IMR-90 (cell line): Measurements from ENCODE around the gene KCNH5. TPM values are rescaled to one million over a fixed set of nuclear protein-coding genes. Genes with fewer than 3 reads are reported as not detected.

Experiments used
- ATAC-seq: fragments of 200-7000 bp; cut with Tn5 transposase; 2 replicates; pipeline ENCODE4 v1.9.1; 2020; ENCODE audit warnings: low read depth, mild to moderate bottlenecking, moderate library complexity
- BruUV-seq: library from RNA; stranded (reverse); fragments of 400-500 nt; replicated peaks from 2 replicates; lab custom pipeline; 2021; lab: Mats Ljungman, UMichigan
- CTCF ChIA-PET: fragments of 300-600 bp; formaldehyde crosslinking; extraction: SDS; loops from one replicate; lab custom pipeline; 2021; ENCODE audit warnings: antibody characterized with exemption; lab: Yijun Ruan, JAX
- POLR2A ChIA-PET: fragments of 300-600 bp; sonication (Branson Sonifier 250); formaldehyde crosslinking; loops from one replicate; lab custom pipeline; 2022; ENCODE audit warnings: antibody characterized with exemption; ENCODE audit not compliant: unreplicated experiment; lab: Charles Lee
- DNase-seq: peaks from one replicate; pipeline ENCODE4 v3.0.0; 2013
- H2AFZ ChIP-seq: replicated peaks from 2 replicates; pipeline ENCODE3; 2013; ENCODE audit warnings: low read length, mild to moderate bottlenecking; ENCODE audit not compliant: poor library complexity
- H2AK5ac ChIP-seq: 2 replicates; pipeline ENCODE4 v1.6.1; 2013; ENCODE audit warnings: low read depth, low read length, inconsistent platforms
- H2AK9ac ChIP-seq: replicated peaks from 2 replicates; pipeline ENCODE3; 2013; ENCODE audit warnings: mild to moderate bottlenecking, low read depth, low read length, moderate library complexity; ENCODE audit not compliant: poor library complexity
- H2BK120ac ChIP-seq: 2 replicates; pipeline ENCODE4 v1.6.1; 2013; ENCODE audit warnings: low read depth, low read length, inconsistent platforms
- H2BK15ac ChIP-seq: 3 replicates; pipeline ENCODE4 v1.6.1; 2013; ENCODE audit warnings: low read depth, low read length, inconsistent platforms
- H2BK20ac ChIP-seq: 2 replicates; pipeline ENCODE4 v1.6.1; 2013; ENCODE audit warnings: low read depth, mild to moderate bottlenecking, inconsistent platforms, low read length, moderate library complexity
- H2BK5ac ChIP-seq: 2 replicates; pipeline ENCODE4 v1.6.1; 2013; ENCODE audit warnings: mild to moderate bottlenecking, low read depth, low read length, inconsistent platforms; ENCODE audit not compliant: poor library complexity, severe bottlenecking
- H3K14ac ChIP-seq: replicated peaks from 2 replicates; pipeline ENCODE4 v1.6.1; 2013; ENCODE audit warnings: low read depth, low read length, inconsistent platforms
- H3K18ac ChIP-seq: 2 replicates; pipeline ENCODE4 v1.6.1; 2013; ENCODE audit warnings: low read depth, low read length, control low read depth
- H3K23ac ChIP-seq: 2 replicates; pipeline ENCODE4 v1.6.1; 2013; ENCODE audit warnings: low read depth, low read length, inconsistent platforms
- H3K27ac ChIP-seq: 2 replicates; pipeline ENCODE4 v1.5.1; 2013; ENCODE audit warnings: mild to moderate bottlenecking, control low read depth, low read length; ENCODE audit not compliant: insufficient read depth
- H3K27me3 ChIP-seq: 2 replicates; pipeline ENCODE4 v1.6.1; 2013; ENCODE audit warnings: low read length; ENCODE audit not compliant: control insufficient read depth, insufficient read depth
- H3K36me3 ChIP-seq: 2 replicates; pipeline ENCODE4 v1.6.1; 2013; ENCODE audit warnings: low read length, mixed read lengths; ENCODE audit not compliant: control insufficient read depth, insufficient read depth
- H3K4ac ChIP-seq: 2 replicates; pipeline ENCODE4 v1.6.1; 2013; ENCODE audit warnings: low read depth, low read length, inconsistent platforms
- H3K4me1 ChIP-seq: 2 replicates; pipeline ENCODE4 v1.6.1; 2013; ENCODE audit warnings: low read length, mixed read lengths; ENCODE audit not compliant: control insufficient read depth, insufficient read depth
- H3K4me2 ChIP-seq: 2 replicates; pipeline ENCODE4 v1.6.1; 2013; ENCODE audit warnings: low read depth, mild to moderate bottlenecking, control low read depth, low read length, moderate library complexity
- H3K4me3 ChIP-seq: 2 replicates; pipeline ENCODE4 v1.5.1; 2013; ENCODE audit warnings: low read depth, mild to moderate bottlenecking, control low read depth, low read length, moderate library complexity; ENCODE audit not compliant: insufficient read depth
- H3K56ac ChIP-seq: 2 replicates; pipeline ENCODE4 v1.6.1; 2013; ENCODE audit warnings: low read length, inconsistent platforms; ENCODE audit not compliant: insufficient read depth; ENCODE audit errors: extremely low read depth
- H3K79me1 ChIP-seq, 2 experiments: 2 replicates each; pipeline ENCODE4 v1.6.1; 2013; ENCODE audit warnings: low read length in 2 of 2, inconsistent platforms in 1 of 2, low read depth in 1 of 2
- H3K9ac ChIP-seq: 2 replicates; pipeline ENCODE4 v1.6.1; 2013; ENCODE audit warnings: low read depth, low read length, control low read depth
- H3K9me1 ChIP-seq: 2 replicates; pipeline ENCODE4 v1.6.1; 2013; ENCODE audit warnings: low read length, inconsistent platforms; ENCODE audit not compliant: insufficient read depth
- H3K9me3 ChIP-seq: 2 replicates; pipeline ENCODE4 v1.6.1; 2013; ENCODE audit warnings: low read length; ENCODE audit not compliant: control insufficient read depth, insufficient read depth
- H4K20me1 ChIP-seq: 2 replicates; pipeline ENCODE4 v1.6.1; 2013; ENCODE audit warnings: low read length, inconsistent platforms; ENCODE audit not compliant: insufficient read depth
- H4K5ac ChIP-seq: 2 replicates; pipeline ENCODE4 v1.6.1; 2013; ENCODE audit warnings: mild to moderate bottlenecking, low read depth, low read length, control low read depth
- H4K8ac ChIP-seq, 2 experiments: 2 replicates each; pipeline ENCODE4 v1.6.1; 2013; ENCODE audit warnings: low read depth in 2 of 2, low read length in 2 of 2, control low read depth in 1 of 2, inconsistent platforms in 1 of 2
- H4K91ac ChIP-seq: 2 replicates; pipeline ENCODE4 v1.6.1; 2013; ENCODE audit warnings: low read depth, low read length, inconsistent platforms; ENCODE audit not compliant: insufficient read depth
- CEBPB ChIP-seq: IDR thresholded peaks from 2 replicates; pipeline ENCODE4 v1.6.1; 2012; ENCODE audit warnings: low read depth, low read length, improper control_type of control experiment
- MAZ ChIP-seq: IDR thresholded peaks from 2 replicates; pipeline ENCODE4 v1.6.1; 2012; ENCODE audit warnings: low read depth, mild to moderate bottlenecking, low read length, improper control_type of control experiment, moderate library complexity, borderline replicate concordance
- MXI1 ChIP-seq: IDR thresholded peaks from 2 replicates; pipeline ENCODE4 v1.6.1; 2012; ENCODE audit warnings: low read depth, mild to moderate bottlenecking, low read length, moderate library complexity, borderline replicate concordance
- RAD21 ChIP-seq: IDR thresholded peaks from 2 replicates; pipeline ENCODE4 v1.6.1; 2012; ENCODE audit warnings: low read length, improper control_type of control experiment
- RFX5 ChIP-seq: IDR thresholded peaks from 2 replicates; pipeline ENCODE4 v1.8.0; 2012; ENCODE audit warnings: low read depth, mild to moderate bottlenecking, low read length, moderate library complexity
- SMC3 ChIP-seq: fragments of 150-350 bp; IDR thresholded peaks from 2 replicates; pipeline ENCODE4 v1.6.1; 2016; ENCODE audit warnings: low read depth, mild to moderate bottlenecking, antibody characterized with exemption, low read length, moderate library complexity
- dilution Hi-C: fragments of 300-500 bp; cut with HindIII; formaldehyde crosslinking; loops from one replicate; pipeline ENCODE4 v1.14.3; 2018; ENCODE audit warnings: low sequenced_read_pairs; ENCODE audit not compliant: unreplicated experiment
- in situ Hi-C: fragments of 300-500 bp; cut with MboI; formaldehyde crosslinking; loops from 3 replicates; pipeline ENCODE4 v1.14.3; 2019; ENCODE audit warnings: low sequenced_read_pairs, inconsistent platforms, mixed read lengths
- intact Hi-C: fragments of 100-400 bp; cut with micrococcal nuclease; formaldehyde crosslinking; loops from 2 replicates; pipeline ENCODE4 v1.10.0; 2022
- polyA plus RNA-seq, 3 experiments: library from polyadenylated mRNA; depleted of rRNA; stranded (reverse); fragments of >200 nt; gene quantifications; 2 replicates each; pipeline ENCODE4 v1.2.3, GENCODE V29; 2012; ENCODE audit warnings: low replicate concordance in 1 of 3
- total RNA-seq: library from RNA; depleted of rRNA; stranded (reverse); fragments of >200 nt; gene quantifications from 2 replicates; pipeline ENCODE4 v1.2.3, GENCODE V29; 2012
- TF ChIP-seq, protein P1 (sequence below): fragments of 150-350 bp; IDR thresholded peaks from 2 replicates; pipeline ENCODE4 v1.6.1; 2017; ENCODE audit warnings: mild to moderate bottlenecking, antibody characterized with exemption, low read length, low read depth

Gene KCNH5
- total and polyA plus RNA-seq, 2 of the 4 experiments (the other 2 are of a cell fraction), result under 0.01 to 0.03 TPM

DNA sequence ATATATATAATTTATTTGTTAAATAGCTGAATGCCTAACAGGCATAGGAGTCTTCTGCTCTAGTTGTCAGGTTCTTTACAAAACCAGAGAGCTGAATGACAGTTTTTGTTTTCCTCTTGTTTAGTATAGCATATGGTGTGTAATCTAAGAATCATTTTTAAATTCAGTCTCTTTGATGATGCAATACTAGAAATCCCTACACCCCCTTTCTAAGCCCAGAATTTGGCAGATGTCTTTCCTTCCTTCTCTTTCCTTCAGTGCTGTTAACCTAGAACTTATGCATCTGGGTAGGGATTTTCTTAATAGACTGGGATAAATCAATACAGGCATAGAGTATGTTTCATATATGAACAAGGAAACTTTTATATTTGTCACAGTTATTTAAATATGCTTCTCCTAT is 198.1 kb downstream of the KCNH5 start:
- ChIA-PET POLR2A (no interaction called here), CTCF (no interaction called here)
- Histone ChIP-seq H3K9ac (no peak overlapping the region), H4K20me1 (no peaks in the 10 kb centered on the region), H3K79me1 (no peaks in the 10 kb centered on the region), H3K4me3 (no peak overlapping the region), H3K4me1 (no peaks in the 10 kb centered on the region), H4K91ac (no peak overlapping the region), H3K56ac (no peak overlapping the region), H3K27ac (no peak overlapping the region), H4K5ac (no peak overlapping the region), H4K8ac (no peak overlapping the region), H3K9me1 (no peaks in the 10 kb centered on the region), H2BK20ac (no peak overlapping the region), H3K4ac (no peak overlapping the region), H3K14ac (no peak overlapping the region), H2AK9ac (no peak overlapping the region), H3K23ac (no peak overlapping the region), H2AK5ac (no peak overlapping the region), H3K4me2 (no peak overlapping the region), H2BK5ac (no peak overlapping the region), H3K36me3 (no peaks in the 10 kb centered on the region), H2BK15ac (no peak overlapping the region), H2AFZ (no peak overlapping the region), H3K9me3 (no peaks in the 10 kb centered on the region), H3K27me3 (no peaks in the 10 kb centered on the region), H3K18ac (no peak overlapping the region), H2BK120ac (no peak overlapping the region)
- BruUV-seq, result no TSS peak
- ATAC-seq, result no peak
- no peak for TF ChIP-seq RFX5
- no peak for TF ChIP-seq RAD21
- no peak for TF ChIP-seq MAZ
- no peak for TF ChIP-seq SMC3
- no peak for TF ChIP-seq MXI1
- TF ChIP-seq, protein P1, sequence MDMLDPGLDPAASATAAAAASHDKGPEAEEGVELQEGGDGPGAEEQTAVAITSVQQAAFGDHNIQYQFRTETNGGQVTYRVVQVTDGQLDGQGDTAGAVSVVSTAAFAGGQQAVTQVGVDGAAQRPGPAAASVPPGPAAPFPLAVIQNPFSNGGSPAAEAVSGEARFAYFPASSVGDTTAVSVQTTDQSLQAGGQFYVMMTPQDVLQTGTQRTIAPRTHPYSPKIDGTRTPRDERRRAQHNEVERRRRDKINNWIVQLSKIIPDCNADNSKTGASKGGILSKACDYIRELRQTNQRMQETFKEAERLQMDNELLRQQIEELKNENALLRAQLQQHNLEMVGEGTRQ, result no peak
- TF ChIP-seq CEBPB, result peak; percentile 80
- intact Hi-C loops (no loop called here), in situ Hi-C loops (no loop called here), dilution Hi-C loops (no loop called here)
- DNase-seq, result peak; percentile 5
